Adrenal gland (tissue), 12 donors: ENCODE data around the gene NTRK1. TPM values are rescaled to one million over a fixed set of nuclear protein-coding genes. Genes with fewer than 3 reads are reported as not detected.

Experiments used
- DNase-seq, 7 donors: peaks; one replicate each; pipeline ENCODE4 v3.0.0-alpha.2; 2019 to 2020
- H3K27ac ChIP-seq, 5 donors: fragments of 200-600 bp; sonication (generic) in 4 of 5; 1 replicate in 3 of 5; 2 replicates in 2 of 5; pipeline versions ENCODE4 v1.5.1 to v1.8.0; 2016 to 2020; ENCODE audit warnings: mild to moderate bottlenecking in 1 of 5
- H3K27me3 ChIP-seq: fragments of 200-600 bp; 2 replicates; pipeline ENCODE4 v1.8.0; 2021
- H3K36me3 ChIP-seq, 2 donors: fragments of 200-600 bp; replicated peaks in 1 of 2; 1 replicate in 1 of 2; 2 replicates in 1 of 2; pipeline versions ENCODE4 v1.5.1 to v1.8.0; 2018 to 2022
- H3K4me1 ChIP-seq, 2 donors: fragments of 200-600 bp; replicated peaks in 1 of 2; 1 replicate in 1 of 2; 2 replicates in 1 of 2; pipeline versions ENCODE4 v1.5.1 to v1.8.0; 2018 to 2021
- H3K4me3 ChIP-seq, 4 donors: fragments of 200-600 bp; sonication (generic) in 3 of 4; one replicate each; pipeline ENCODE4 v1.5.1; 2016 to 2018
- H3K9me3 ChIP-seq, 3 donors: fragments of 200-600 bp; sonication (generic) in 1 of 3; replicated peaks in 1 of 3; 1 replicate in 2 of 3; 2 replicates in 1 of 3; pipeline versions ENCODE4 v1.5.1 to v1.8.0; 2016 to 2021
- CTCF ChIP-seq, 6 experiments: fragments of 450-650 bp in 4 of 6; fragments of 200-600 bp in 2 of 6; sonication (generic) in 1 of 6; IDR thresholded peaks; 1 replicate in 5 of 6; 2 replicates in 1 of 6; pipeline versions ENCODE4 v1.5.1 to v1.8.0; 2016 to 2021; ENCODE audit warnings: antibody characterized with exemption in 6 of 6, mild to moderate bottlenecking in 2 of 6, moderate library complexity in 1 of 6
- POLR2A ChIP-seq, 2 donors: fragments of 450-650 bp; IDR thresholded peaks; one replicate each; pipeline ENCODE4 v1.6.1; 2017; ENCODE audit warnings: antibody characterized with exemption in 2 of 2, mild to moderate bottlenecking in 2 of 2, moderate library complexity in 1 of 2
- WGBS, 4 donors: extraction: QIAGEN DNeasy Blood & Tissue Kit in 2 of 4; methylation state at CpG; one replicate each; pipeline versions ENCODE4 v1.1.5 to v1.1.7; 2013 to 2017; 5-methylcytosine and 5-hydroxymethylcytosine counted together
- intact Hi-C, 2 donors: fragments of 100-400 bp; cut with DNase I; formaldehyde crosslinking; loops; one replicate each; pipeline versions ENCODE4 v1.14.1 to v1.15.0; 2022 to 2023
- polyA plus RNA-seq, 3 donors: library from polyadenylated mRNA; stranded (reverse); fragments of 200-250 nt in 2 of 3; fragments of 350-450 nt in 1 of 3; fragmentation: Illumina TruSeq in 1 of 3; extraction: RNeasy Lipid Tissue Mini Kit (QIAGEN cat#74804) in 1 of 3; gene quantifications; one replicate each; pipeline ENCODE4 v1.2.3, GENCODE V29; 2013 to 2014
- total RNA-seq, 9 donors: library from RNA; depleted of rRNA in 4 of 9; stranded (reverse); fragments of >200 nt in 4 of 9; fragments of 120-200 nt in 1 of 9; fragmentation: NEBNext Ultra II Directional in 1 of 9; extraction: Animal tissue kit (Norgen Biotek cat#: 25700) in 1 of 9; gene quantifications; one replicate each; pipeline versions ENCODE4 v1.1.0 to v1.2.4, GENCODE V29; 2013 to 2023
- donor health status: healthy with polysubstance abuse.
- donor health status: Bipolar disorder and iron deficiency.
- donor health status: DM: yes; HTN: yes; CAD: no.
- donor health status: DM: no; HTN: no; CAD: no.
- donor health status: DM: no; HTN: no; CAD: no.
- donor health status: DM: yes; HTN: yes; CAD: no.

The NTRK1 gene
- total and polyA plus RNA-seq, 12 donors, result 0.26 to 22.6 (median 5.7) TPM; not detected in 1

- H3K36me3 ChIP-seq, result no peaks in the 10 kb centered on the region
- no peaks in the 10 kb centered on the region for H3K9me3 ChIP-seq
- H3K27ac ChIP-seq, result no peak overlapping the region
- WGBS, 4 donors, result 68 to 80% (median 73%) methylated on average over 1 to 5 of the region's 5 CpGs
- DNase-seq, result no peak
- H3K4me3 ChIP-seq, result no peak overlapping the region
- no peaks in the 10 kb centered on the region for H3K4me1 ChIP-seq
- no peaks in the 10 kb centered on the region for H3K27me3 ChIP-seq
- no peak for TF ChIP-seq POLR2A (IDR thresholded peaks at IDR 0.05)
- TF ChIP-seq CTCF (IDR thresholded peaks at IDR 0.05), result no peak
- intact Hi-C loops, result no loop called here
Observed at GRCh38 chr1:156875341-156875615, 14.6 kb downstream of the NTRK1 start.

GRCh38 chr1:156876281-156876680 is 15.6 kb downstream of the NTRK1 start:
- Histone ChIP-seq H3K4me3 (no peak overlapping the region), H3K36me3 (no peaks in the 10 kb centered on the region), H3K9me3 (no peaks in the 10 kb centered on the region), H3K27ac (no peak overlapping the region), H3K4me1 (no peaks in the 10 kb centered on the region), H3K27me3 (no peaks in the 10 kb centered on the region)
- no peak for TF ChIP-seq POLR2A (IDR thresholded peaks at IDR 0.05)
- TF ChIP-seq CTCF (IDR thresholded peaks at IDR 0.05), result no peak
- intact Hi-C loops, result no loop called here
- no peak for DNase-seq
- 52 to 68% (median 58%) methylated on average over 8 to 21 of the region's 21 CpGs for WGBS, 4 donors

- H3K27me3 ChIP-seq, result no peaks in the 10 kb centered on the region
- intact Hi-C loops, result no loop called here
- WGBS, 4 donors, result 78 to 89% (median 80%) methylated on average over 5 of the region's 5 CpGs
- H3K4me1 ChIP-seq, result no peaks in the 10 kb centered on the region
- no peak for DNase-seq
- H3K9me3 ChIP-seq, result no peaks in the 10 kb centered on the region
- TF ChIP-seq POLR2A (IDR thresholded peaks at IDR 0.05), result no peak
- no peak for TF ChIP-seq CTCF (IDR thresholded peaks at IDR 0.05)
- H3K27ac ChIP-seq, result no peak overlapping the region
- no peaks in the 10 kb centered on the region for H3K36me3 ChIP-seq
- H3K4me3 ChIP-seq, result no peak overlapping the region
Observed at GRCh38 chr1:156877433-156878170, 16.9 kb downstream of the NTRK1 start.

- no peak for DNase-seq
- TF ChIP-seq CTCF (IDR thresholded peaks at IDR 0.05) (no peak), POLR2A (IDR thresholded peaks at IDR 0.05) (no peak)
- no peaks in the 10 kb centered on the region for H3K36me3 ChIP-seq
- no peaks in the 10 kb centered on the region for H3K27me3 ChIP-seq
- intact Hi-C loops, result no loop called here
- H3K4me1 ChIP-seq, result no peaks in the 10 kb centered on the region
- 87 to 95% (median 92%) methylated on average over 17 to 21 of the region's 21 CpGs for WGBS, 4 donors
- H3K4me3 ChIP-seq, result no peak overlapping the region
- no peak overlapping the region for H3K27ac ChIP-seq
- H3K9me3 ChIP-seq, result no peaks in the 10 kb centered on the region
Observed at GRCh38 chr1:156879876-156880275, 19.2 kb downstream of the NTRK1 start.
